Sigmoid colon (tissue), 4 donors: ENCODE results near the gene RELN.

Source experiments
- EP300 ChIP-seq, 4 donors: sonication (generic); formaldehyde crosslinking; IDR thresholded peaks; one replicate each; pipeline ENCODE4 v1.6.1; 2017; ENCODE audit warnings: antibody characterized with exemption in 4 of 4
- POLR2A ChIP-seq, 2 donors: fragments of 450-650 bp; IDR thresholded peaks; one replicate each; pipeline ENCODE4 v1.6.1; 2016; ENCODE audit warnings: antibody characterized with exemption in 2 of 2, mild to moderate bottlenecking in 2 of 2, moderate library complexity in 2 of 2
- POLR2AphosphoS5 ChIP-seq, 4 donors: sonication (generic); formaldehyde crosslinking; IDR thresholded peaks; one replicate each; pipeline ENCODE4 v1.6.1; 2017; ENCODE audit warnings: antibody characterized with exemption in 4 of 4
- TF ChIP-seq, protein P1 (sequence below), 4 experiments: fragments of 450-650 bp in 3 of 4; fragments of 200-600 bp in 1 of 4; IDR thresholded peaks; one replicate each; pipeline ENCODE4 v1.5.1; 2016 to 2019; ENCODE audit warnings: antibody characterized with exemption in 4 of 4, mild to moderate bottlenecking in 3 of 4, moderate library complexity in 2 of 4

DNA sequence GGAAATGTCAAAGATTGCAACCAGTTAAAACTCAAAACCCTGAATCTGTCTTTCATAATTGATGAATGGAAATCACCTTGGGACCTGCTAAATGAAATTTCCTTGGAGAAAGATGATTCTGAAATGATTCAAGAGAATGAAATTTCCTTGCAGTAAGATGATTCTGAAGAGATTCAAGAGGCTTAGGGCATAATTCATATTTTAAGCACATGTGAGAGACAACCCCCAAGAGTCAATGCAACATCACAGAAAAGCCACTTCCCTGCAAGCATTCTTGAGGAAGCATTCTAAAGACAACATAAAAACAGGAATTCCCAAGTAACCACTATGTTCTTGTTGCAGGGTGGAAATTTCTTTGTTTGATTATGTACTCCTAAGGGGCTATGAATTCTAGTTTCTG is 113.7 kb downstream of the RELN start:
- no peak for TF ChIP-seq EP300 (IDR thresholded peaks at IDR 0.05)
- TF ChIP-seq, protein P1, sequence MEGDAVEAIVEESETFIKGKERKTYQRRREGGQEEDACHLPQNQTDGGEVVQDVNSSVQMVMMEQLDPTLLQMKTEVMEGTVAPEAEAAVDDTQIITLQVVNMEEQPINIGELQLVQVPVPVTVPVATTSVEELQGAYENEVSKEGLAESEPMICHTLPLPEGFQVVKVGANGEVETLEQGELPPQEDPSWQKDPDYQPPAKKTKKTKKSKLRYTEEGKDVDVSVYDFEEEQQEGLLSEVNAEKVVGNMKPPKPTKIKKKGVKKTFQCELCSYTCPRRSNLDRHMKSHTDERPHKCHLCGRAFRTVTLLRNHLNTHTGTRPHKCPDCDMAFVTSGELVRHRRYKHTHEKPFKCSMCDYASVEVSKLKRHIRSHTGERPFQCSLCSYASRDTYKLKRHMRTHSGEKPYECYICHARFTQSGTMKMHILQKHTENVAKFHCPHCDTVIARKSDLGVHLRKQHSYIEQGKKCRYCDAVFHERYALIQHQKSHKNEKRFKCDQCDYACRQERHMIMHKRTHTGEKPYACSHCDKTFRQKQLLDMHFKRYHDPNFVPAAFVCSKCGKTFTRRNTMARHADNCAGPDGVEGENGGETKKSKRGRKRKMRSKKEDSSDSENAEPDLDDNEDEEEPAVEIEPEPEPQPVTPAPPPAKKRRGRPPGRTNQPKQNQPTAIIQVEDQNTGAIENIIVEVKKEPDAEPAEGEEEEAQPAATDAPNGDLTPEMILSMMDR (IDR thresholded peaks at IDR 0.05): no peak
- TF ChIP-seq POLR2A (IDR thresholded peaks at IDR 0.05): no peak
- TF ChIP-seq POLR2AphosphoS5 (IDR thresholded peaks at IDR 0.05): no peak
